DND-41 (cell line): ENCODE results near the gene CCR4.

ENCODE experiments used
- ATAC-seq: fragments of 200-7000 bp; cut with Tn5 transposase; 3 replicates; pipeline ENCODE4 v1.9.1; 2021; ENCODE audit warnings: low read depth; ENCODE audit not compliant: insufficient read depth
- DNase-seq: peaks from one replicate; pipeline ENCODE4 v3.0.0-alpha.2; 2020
- H2AFZ ChIP-seq: 2 replicates; pipeline ENCODE4 v1.6.0; 2012; ENCODE audit warnings: low read depth, low read length
- H3K27ac ChIP-seq: 2 replicates; pipeline ENCODE4 v1.5.1; 2012; ENCODE audit warnings: low read length, inconsistent platforms
- H3K27me3 ChIP-seq: fragments of 200-600 bp; sonication (generic); 2 replicates; pipeline ENCODE4 v1.6.0; 2012; ENCODE audit warnings: low read length, mild to moderate bottlenecking, inconsistent platforms; ENCODE audit not compliant: insufficient read depth, poor library complexity
- H3K36me3 ChIP-seq: 2 replicates; pipeline ENCODE4 v1.5.1; 2012; ENCODE audit warnings: low read length, inconsistent platforms; ENCODE audit not compliant: insufficient read depth
- H3K4me1 ChIP-seq: 2 replicates; pipeline ENCODE4 v1.5.1; 2012; ENCODE audit warnings: mild to moderate bottlenecking, low read length; ENCODE audit not compliant: insufficient read depth
- H3K4me2 ChIP-seq: 2 replicates; pipeline ENCODE4 v1.6.0; 2012; ENCODE audit warnings: mild to moderate bottlenecking, moderate library complexity, low read length, inconsistent platforms; ENCODE audit not compliant: insufficient read depth
- H3K4me3 ChIP-seq, 2 experiments: fragments of 200-600 bp in 1 of 2; shearing (Covaris generic) in 1 of 2; 2 replicates each; pipeline ENCODE4 v1.5.1; 2012 to 2016; ENCODE audit warnings: inconsistent platforms in 2 of 2, low read length in 2 of 2, mild to moderate bottlenecking in 2 of 2, low read depth in 1 of 2, moderate library complexity in 1 of 2
- H3K79me2 ChIP-seq: 2 replicates; pipeline ENCODE4 v1.6.0; 2012; ENCODE audit warnings: low read length, inconsistent platforms; ENCODE audit not compliant: insufficient read depth
- H3K9ac ChIP-seq: 2 replicates; pipeline ENCODE4 v1.6.0; 2012; ENCODE audit warnings: low read depth, mild to moderate bottlenecking, inconsistent platforms, low read length, moderate library complexity
- H3K9me3 ChIP-seq: 2 replicates; pipeline ENCODE4 v1.5.1; 2012; ENCODE audit warnings: low read length, moderate library complexity, mild to moderate bottlenecking, inconsistent platforms; ENCODE audit not compliant: insufficient read depth, severe bottlenecking
- H4K20me1 ChIP-seq: 2 replicates; pipeline ENCODE4 v1.6.0; 2012; ENCODE audit warnings: low read length; ENCODE audit not compliant: insufficient read depth
- EZH2 ChIP-seq: IDR thresholded peaks from 3 replicates; pipeline ENCODE4 v1.6.1; 2012; ENCODE audit warnings: borderline replicate concordance, low read depth, mild to moderate bottlenecking, moderate library complexity, low read length, inconsistent platforms; ENCODE audit not compliant: severe bottlenecking
- TF ChIP-seq, protein P1 (sequence below): IDR thresholded peaks from 2 replicates; pipeline ENCODE4 v1.5.1; 2012; ENCODE audit warnings: borderline replicate concordance, low read length, moderate library complexity, mild to moderate bottlenecking; ENCODE audit not compliant: poor library complexity, severe bottlenecking; ENCODE audit errors: extremely low read depth

Gene CCR4

GRCh38 chr3:32959371-32959770 is 7.9 kb downstream of the CCR4 start:
- H3K27me3 ChIP-seq: no peaks in the 10 kb centered on the region
- DNase-seq: no peak
- no peak overlapping the region for H3K9ac ChIP-seq
- ATAC-seq: no peak
- H3K4me2 ChIP-seq: no peak overlapping the region
- H3K4me1 ChIP-seq: no peaks in the 10 kb centered on the region
- no peaks in the 10 kb centered on the region for H3K36me3 ChIP-seq
- H3K4me3 ChIP-seq: no peak overlapping the region
- no peak overlapping the region for H2AFZ ChIP-seq
- no peak overlapping the region for H3K27ac ChIP-seq
- H3K9me3 ChIP-seq: no peaks in the 10 kb centered on the region
- TF ChIP-seq, protein P1, sequence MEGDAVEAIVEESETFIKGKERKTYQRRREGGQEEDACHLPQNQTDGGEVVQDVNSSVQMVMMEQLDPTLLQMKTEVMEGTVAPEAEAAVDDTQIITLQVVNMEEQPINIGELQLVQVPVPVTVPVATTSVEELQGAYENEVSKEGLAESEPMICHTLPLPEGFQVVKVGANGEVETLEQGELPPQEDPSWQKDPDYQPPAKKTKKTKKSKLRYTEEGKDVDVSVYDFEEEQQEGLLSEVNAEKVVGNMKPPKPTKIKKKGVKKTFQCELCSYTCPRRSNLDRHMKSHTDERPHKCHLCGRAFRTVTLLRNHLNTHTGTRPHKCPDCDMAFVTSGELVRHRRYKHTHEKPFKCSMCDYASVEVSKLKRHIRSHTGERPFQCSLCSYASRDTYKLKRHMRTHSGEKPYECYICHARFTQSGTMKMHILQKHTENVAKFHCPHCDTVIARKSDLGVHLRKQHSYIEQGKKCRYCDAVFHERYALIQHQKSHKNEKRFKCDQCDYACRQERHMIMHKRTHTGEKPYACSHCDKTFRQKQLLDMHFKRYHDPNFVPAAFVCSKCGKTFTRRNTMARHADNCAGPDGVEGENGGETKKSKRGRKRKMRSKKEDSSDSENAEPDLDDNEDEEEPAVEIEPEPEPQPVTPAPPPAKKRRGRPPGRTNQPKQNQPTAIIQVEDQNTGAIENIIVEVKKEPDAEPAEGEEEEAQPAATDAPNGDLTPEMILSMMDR: no peak
- no peak for TF ChIP-seq EZH2
- H3K79me2 ChIP-seq: no peaks in the 10 kb centered on the region
- H4K20me1 ChIP-seq: no peaks in the 10 kb centered on the region

- no peak overlapping the region for H2AFZ ChIP-seq
- H4K20me1 ChIP-seq: no peaks in the 10 kb centered on the region
- H3K79me2 ChIP-seq: no peaks in the 10 kb centered on the region
- ATAC-seq (no peak), DNase-seq (no peak)
- peaks cover 4% of the 10 kb centered on the region for H3K9me3 ChIP-seq
- H3K27me3 ChIP-seq: no peaks in the 10 kb centered on the region
- H3K4me3 ChIP-seq: no peak overlapping the region
- no peak overlapping the region for H3K27ac ChIP-seq
- TF ChIP-seq, protein P1: no peak
- TF ChIP-seq EZH2: no peak
- no peaks in the 10 kb centered on the region for H3K4me1 ChIP-seq
- H3K36me3 ChIP-seq: no peaks in the 10 kb centered on the region
- no peak overlapping the region for H3K9ac ChIP-seq
- H3K4me2 ChIP-seq: no peak overlapping the region
Observed at GRCh38 chr3:32960404-32961170, 9.1 kb downstream of the CCR4 start.

GRCh38 chr3:32961189-32961715 is 9.8 kb downstream of the CCR4 start:
- DNase-seq: no peak
- Histone ChIP-seq H4K20me1 (no peaks in the 10 kb centered on the region), H3K27me3 (no peaks in the 10 kb centered on the region), H3K4me2 (no peak overlapping the region), H3K27ac (no peak overlapping the region), H3K9ac (no peak overlapping the region), H3K9me3 (peaks cover 11% of the 10 kb centered on the region), H3K4me3 (no peak overlapping the region), H3K36me3 (no peaks in the 10 kb centered on the region), H3K4me1 (no peaks in the 10 kb centered on the region), H3K79me2 (no peaks in the 10 kb centered on the region), H2AFZ (no peak overlapping the region)
- TF ChIP-seq, protein P1: no peak
- no peak for TF ChIP-seq EZH2
- no peak for ATAC-seq
